K562 (cell line): Measurements from ENCODE around the gene MAMDC4. TPM values are rescaled to one million over a fixed set of nuclear protein-coding genes. Genes with fewer than 3 reads are reported as not detected.

ENCODE experiments used
- ARID4B ChIP-seq: sonication (generic); formaldehyde crosslinking; IDR thresholded peaks from 2 replicates; pipeline ENCODE4 v1.8.0; 2022; ENCODE audit warnings: mild to moderate bottlenecking, missing genetic modification reagents
- BHLHE40 ChIP-seq: IDR thresholded peaks from 2 replicates; pipeline ENCODE4 v1.6.1; 2011; ENCODE audit warnings: low read length, improper control_type of control experiment
- EGR1 ChIP-seq: fragments of 450-650 bp; conservative IDR thresholded peaks from 2 replicates; pipeline ENCODE4 v1.6.1; 2017; ENCODE audit warnings: mild to moderate bottlenecking
- EWSR1 ChIP-seq: fragments of 450-650 bp; IDR thresholded peaks from 2 replicates; pipeline ENCODE4 v1.6.1; 2018; ENCODE audit warnings: borderline replicate concordance, mild to moderate bottlenecking, low read depth, moderate library complexity; ENCODE audit not compliant: partially characterized antibody
- HMG20B ChIP-seq: fragments of 250-450 bp; sonication (Bioruptor Pico); IDR thresholded peaks from 2 replicates; pipeline ENCODE4 v1.5.0; 2021; ENCODE audit warnings: mild to moderate bottlenecking
- KAT8 ChIP-seq: fragments of 450-650 bp; IDR thresholded peaks from 2 replicates; pipeline ENCODE4 v1.6.1; 2016; ENCODE audit warnings: low read depth, mild to moderate bottlenecking
- LCOR ChIP-seq: sonication (generic); formaldehyde crosslinking; IDR thresholded peaks from 2 replicates; pipeline ENCODE4 v1.8.0; 2022; ENCODE audit warnings: mild to moderate bottlenecking, missing genetic modification reagents
- MYC ChIP-seq, 2 experiments: fragments of 250-450 bp in 1 of 2; sonication (Bioruptor Pico) in 1 of 2; IDR thresholded peaks; 2 replicates each; pipeline versions ENCODE4 v1.5.1 to v1.6.1; 2012 to 2021; ENCODE audit warnings: low read depth in 2 of 2, borderline replicate concordance in 1 of 2, improper control_type of control experiment in 1 of 2, low read length in 1 of 2, mild to moderate bottlenecking in 1 of 2, moderate library complexity in 1 of 2
- NR2F6 ChIP-seq: fragments of 450-650 bp; formaldehyde crosslinking; IDR thresholded peaks from 2 replicates; pipeline ENCODE4 v1.4.0; 2020; ENCODE audit warnings: mild to moderate bottlenecking
- POLR2G ChIP-seq: fragments of 200-400 bp; formaldehyde crosslinking; IDR thresholded peaks from 2 replicates; pipeline ENCODE4 v1.6.1; 2017; ENCODE audit warnings: low read depth, mild to moderate bottlenecking, antibody characterized with exemption, low read length, moderate library complexity
- RBFOX2 ChIP-seq: fragments of 200-400 bp; formaldehyde crosslinking; IDR thresholded peaks from 2 replicates; pipeline ENCODE4 v1.6.1; 2017; ENCODE audit warnings: low read depth, mild to moderate bottlenecking, low read length, moderate library complexity
- SIN3A ChIP-seq, 2 experiments: fragments of 150-350 bp in 1 of 2; IDR thresholded peaks; 2 replicates each; pipeline ENCODE4 v1.6.1; 2011 to 2016; ENCODE audit warnings: borderline replicate concordance in 2 of 2, low read depth in 2 of 2, low read length in 2 of 2, mild to moderate bottlenecking in 2 of 2, moderate library complexity in 2 of 2; ENCODE audit not compliant: control insufficient read depth in 1 of 2
- STAT5B ChIP-seq: fragments of 250-450 bp; sonication (Bioruptor Pico); IDR thresholded peaks from 2 replicates; pipeline ENCODE4 v1.8.0; 2021; ENCODE audit warnings: mild to moderate bottlenecking, inconsistent platforms
- ZBTB7A ChIP-seq: IDR thresholded peaks from 2 replicates; pipeline ENCODE4 v1.6.1; 2011; ENCODE audit warnings: low read depth, mild to moderate bottlenecking, low read length, moderate library complexity, borderline replicate concordance; ENCODE audit not compliant: control insufficient read depth
- ZMIZ1 ChIP-seq, 2 experiments: fragments of 150-350 bp in 1 of 2; IDR thresholded peaks; 2 replicates each; pipeline ENCODE4 v1.6.1; 2012 to 2016; ENCODE audit warnings: low read depth in 2 of 2, low read length in 2 of 2, mild to moderate bottlenecking in 1 of 2, moderate library complexity in 1 of 2
- ZNF766 ChIP-seq: fragments of 200-800 bp; sonication (Bioruptor generic); conservative IDR thresholded peaks from 2 replicates; pipeline ENCODE4 v1.6.1; 2016; ENCODE audit warnings: missing genetic modification characterization, missing compliant biosample characterization
- polyA plus RNA-seq, 8 experiments: library from polyadenylated mRNA; depleted of rRNA in 4 of 8; stranded (reverse) in 5 of 8; unstranded in 3 of 8; fragments of >200 nt; fragmentation: Nextera tagmentation in 2 of 8; fragmentation: Illumina TruSeq in 1 of 8; extraction: Ambion mirVana in 2 of 8; extraction: Trizol in 1 of 8; gene quantifications; 2 replicates each; pipeline versions ENCODE4 v1.2.1 to v1.2.3, GENCODE V29; 2011 to 2014; ENCODE audit warnings: inconsistent platforms in 1 of 8, missing spikeins in 1 of 8
- total RNA-seq, 7 experiments: library from RNA; depleted of rRNA in 6 of 7; stranded (reverse); fragments of >200 nt in 6 of 7; fragmentation: Illumina TruSeq in 2 of 7; extraction: Trizol in 2 of 7; gene quantifications; 2 replicates each; pipeline versions ENCODE4 v1.2.1 to v1.2.3, GENCODE V29; 2011 to 2021; ENCODE audit warnings: low replicate concordance in 1 of 7

The MAMDC4 gene
- total and polyA plus RNA-seq, 9 of the 15 experiments (the other 6 are each of a cell fraction or from before 2014, with no cell fraction given): 0.03 to 10.8 (median 1.5) TPM

- TF ChIP-seq ARID4B: peak; percentile 84
- TF ChIP-seq POLR2G: peak; percentile 67
- TF ChIP-seq ZBTB7A: peak; percentile 17; the same call in 1 of the 2 replicates
- no peak for TF ChIP-seq STAT5B (CRISPR knock-in tag)
- no peak for TF ChIP-seq HMG20B (CRISPR knock-in tag)
- peak; percentile 79 for TF ChIP-seq EGR1
- 0 out of 2 replicates have a peak, but pooled peaks have one; percentile 52 for TF ChIP-seq RBFOX2
- TF ChIP-seq BHLHE40: 0 out of 2 replicates have a peak, but pooled peaks have one; percentile 15
- TF ChIP-seq EWSR1: no peak
- peak; percentile 81 for TF ChIP-seq MYC (IDR thresholded peaks at IDR 0.05; ENCODE audit: low read depth, low read length)
- TF ChIP-seq MYC (CRISPR knock-in tag; IDR thresholded peaks at IDR 0.05; ENCODE audit: borderline replicate concordance, low read depth): no peak
- peak in 1 of 2 experiments; percentile 75; a peak in 2 of 4 replicates for TF ChIP-seq SIN3A (IDR thresholded peaks at IDR 0.05; ENCODE audit: borderline replicate concordance in 2 of 2, control insufficient read depth in 1 of 2, low read depth in 2 of 2, low read length in 2 of 2)
- TF ChIP-seq LCOR: no peak
- TF ChIP-seq ZMIZ1 (IDR thresholded peaks at IDR 0.05; ENCODE audit: low read depth in 2 of 2, low read length in 2 of 2): peak in 1 of 2 experiments; percentile 62; a peak in 2 of 4 replicates
- no peak for TF ChIP-seq ZNF766 (CRISPR knock-in tag)
- no peak for TF ChIP-seq KAT8
- TF ChIP-seq NR2F6: 0 out of 2 replicates have a peak, but pooled peaks have one; percentile 25
Observed at GRCh38 chr9:136882109-136882946, 30.2 kb downstream of the MAMDC4 start (continued).
